Measurements from ENCODE around the gene KCNH4. TPM values are rescaled to one million over a fixed set of nuclear protein-coding genes. Genes with fewer than 3 reads are reported as not detected.
A peak's percentile ranks its signal among the peaks of the same experiment; 100 is the strongest.
"Not testable (repeated sequence)": the region's sequence is repeated elsewhere in the genome, so short reads cannot be mapped to it uniquely, and the experiment has no call there.

The KCNH4 gene
- total RNA-seq, 1 donor from 2014 or later: under 0.01 TPM

DNA sequence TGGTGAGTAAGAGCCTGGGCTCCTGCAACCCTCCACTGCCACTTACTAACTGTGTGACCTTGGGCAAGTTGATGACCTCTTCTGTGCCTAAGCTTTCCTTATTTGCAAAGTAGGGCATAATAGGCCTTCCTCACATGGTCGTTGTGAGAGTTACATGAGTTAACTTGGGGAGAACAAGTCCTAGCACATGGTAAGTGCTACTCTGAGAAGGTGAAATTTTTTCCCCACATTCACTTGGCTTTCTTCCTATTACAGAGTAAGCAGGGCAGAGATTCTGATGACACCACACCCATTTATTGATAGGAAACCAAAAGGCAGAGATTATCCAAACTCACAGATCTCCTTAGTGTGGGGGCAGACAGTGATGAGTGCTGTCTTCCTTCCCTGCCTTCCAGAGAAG is 1.6 kb downstream of the KCNH4 start:
- DNase-seq (ENCODE audit: low read depth in 2 of 2): no peak

DNA sequence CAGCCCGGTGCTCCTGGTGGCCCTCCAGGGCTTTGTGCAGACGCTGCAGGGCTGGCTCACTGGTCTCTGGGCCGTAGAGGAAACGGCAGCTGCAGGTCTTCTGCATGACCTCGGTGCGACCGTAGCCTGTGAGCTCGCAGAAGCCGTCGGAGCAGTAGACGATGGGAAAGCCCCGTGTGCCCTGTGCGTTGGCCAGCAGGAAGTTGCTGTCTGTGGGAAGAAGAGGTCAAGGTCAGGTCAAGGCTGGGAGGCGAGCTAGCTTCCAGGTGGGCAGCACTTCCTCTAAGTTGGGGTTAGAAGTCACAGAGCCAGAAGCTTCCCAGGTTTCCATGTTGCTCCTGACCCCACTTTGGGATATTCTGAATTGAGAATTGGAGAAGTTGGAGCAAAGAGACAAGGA is 2.1 kb downstream of the KCNH4 start:
- peak in 1 of 2 donors; percentile 28 for DNase-seq (ENCODE audit: low read depth in 2 of 2)

DNA sequence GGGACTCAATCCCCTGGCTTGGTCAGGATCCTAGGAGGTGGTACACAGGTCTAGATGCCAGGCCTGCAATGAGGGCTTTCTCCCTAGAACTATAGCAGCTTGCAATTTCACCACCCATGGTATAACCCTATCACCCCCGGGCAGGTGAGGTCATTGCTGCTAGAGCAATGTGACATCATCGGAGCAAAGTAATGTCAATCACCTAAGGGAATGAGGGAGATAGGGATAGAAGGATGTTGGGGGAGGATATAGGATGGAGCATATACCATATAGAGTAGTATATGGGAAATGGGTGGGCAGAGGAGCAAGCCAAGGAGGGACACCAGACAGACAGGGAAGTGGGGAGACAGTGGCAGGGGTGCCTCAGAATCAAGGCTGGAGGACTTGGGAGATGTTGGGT is 3.3 kb downstream of the KCNH4 start:
- no peak for DNase-seq (ENCODE audit: low read depth in 2 of 2)

DNA sequence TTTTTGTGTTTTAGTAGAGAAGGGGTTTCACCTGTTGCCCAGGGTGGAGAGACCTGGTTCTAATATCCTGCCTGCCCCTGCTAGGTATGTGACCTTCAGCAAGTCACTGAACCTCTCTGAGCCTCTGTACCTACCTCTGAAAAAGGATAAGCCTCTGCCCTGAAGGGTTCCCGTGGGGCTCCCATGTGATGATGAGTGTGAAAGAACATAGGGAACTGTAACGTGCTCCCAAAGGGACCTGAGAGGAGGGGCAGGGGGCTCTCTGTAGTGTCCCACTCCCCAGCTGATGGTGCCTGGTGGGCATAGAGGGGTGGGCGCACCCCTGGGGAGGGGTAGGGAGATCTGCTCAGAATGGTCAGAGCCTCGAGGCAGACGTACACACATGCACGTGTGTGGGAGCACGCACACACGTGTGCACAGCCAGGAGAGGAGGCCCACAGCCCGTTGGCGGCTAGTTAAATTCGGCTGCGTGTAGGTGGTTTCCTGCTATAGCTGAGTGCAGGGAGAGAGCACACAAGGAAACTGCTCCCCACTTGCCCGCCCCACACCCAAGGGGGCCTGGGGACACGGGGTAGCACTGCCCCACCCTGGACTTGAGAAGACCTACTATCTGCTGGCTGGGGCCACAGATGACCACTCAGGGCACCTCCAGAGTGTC is 6.7 kb downstream of the KCNH4 start:
- no peak for DNase-seq (ENCODE audit: low read depth in 2 of 2)

DNA sequence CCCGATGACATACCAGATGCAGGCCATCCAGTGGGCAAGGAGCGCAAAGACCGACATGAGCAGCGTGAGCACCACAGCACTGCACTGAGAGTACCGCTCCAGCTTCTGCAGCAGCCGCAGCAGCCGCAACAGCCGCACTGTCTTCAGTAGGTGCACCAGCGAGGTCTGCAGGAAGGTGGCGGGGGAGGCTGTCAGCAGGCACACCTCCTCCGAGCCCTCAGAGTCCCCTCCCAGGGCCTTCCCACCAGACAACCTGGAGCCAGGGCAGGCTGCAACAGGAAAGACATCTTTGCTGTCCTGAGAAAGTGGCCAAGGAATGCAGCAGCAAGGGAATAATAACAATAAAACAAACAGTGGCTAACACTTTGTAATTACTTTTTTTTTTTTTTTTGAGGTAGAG is 9.1 kb downstream of the KCNH4 start:
- no peak for DNase-seq (ENCODE audit: low read depth in 2 of 2)

DNA sequence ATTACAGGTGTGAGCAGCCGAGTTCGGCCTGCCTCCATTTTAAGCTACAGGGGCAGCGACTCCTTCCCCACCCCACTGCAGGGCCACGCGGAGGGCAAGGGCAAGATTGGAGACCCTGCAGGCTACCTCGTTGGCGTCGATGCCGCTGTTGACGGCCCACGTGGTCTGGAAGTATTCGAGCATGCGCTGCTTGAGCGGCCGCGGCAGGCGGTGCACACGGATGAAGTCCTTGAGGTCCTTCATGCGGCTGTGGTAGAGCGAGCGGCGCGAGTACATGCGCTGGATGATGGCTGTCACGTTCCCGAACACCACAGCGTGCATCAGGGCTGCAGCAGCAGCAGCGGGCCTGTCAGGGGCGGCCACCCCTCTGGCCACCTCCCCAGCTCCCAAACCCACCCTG is 11.6 kb downstream of the KCNH4 start:
- no peak for DNase-seq (ENCODE audit: low read depth in 2 of 2)

DNA sequence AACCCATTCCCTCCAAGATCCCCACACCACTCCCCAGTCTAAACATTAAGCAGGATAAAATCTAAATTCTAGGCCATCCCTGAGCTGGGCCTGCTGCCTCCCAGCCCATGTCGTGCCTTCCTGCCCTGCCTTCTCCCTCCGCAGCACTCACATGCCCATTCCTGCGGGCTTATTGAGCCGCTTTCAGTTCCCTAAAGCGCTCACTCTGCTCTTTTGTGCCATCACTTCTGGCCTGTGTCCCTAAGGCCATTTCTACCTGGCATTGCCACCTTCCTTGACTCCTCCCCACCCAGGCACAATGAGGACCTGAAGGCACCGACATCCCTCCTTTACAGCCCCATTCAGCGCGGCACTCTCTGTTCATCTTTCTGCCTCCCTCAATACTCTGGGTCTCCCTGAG is 13.1 kb downstream of the KCNH4 start:
- DNase-seq (ENCODE audit: low read depth in 2 of 2): no peak

DNA sequence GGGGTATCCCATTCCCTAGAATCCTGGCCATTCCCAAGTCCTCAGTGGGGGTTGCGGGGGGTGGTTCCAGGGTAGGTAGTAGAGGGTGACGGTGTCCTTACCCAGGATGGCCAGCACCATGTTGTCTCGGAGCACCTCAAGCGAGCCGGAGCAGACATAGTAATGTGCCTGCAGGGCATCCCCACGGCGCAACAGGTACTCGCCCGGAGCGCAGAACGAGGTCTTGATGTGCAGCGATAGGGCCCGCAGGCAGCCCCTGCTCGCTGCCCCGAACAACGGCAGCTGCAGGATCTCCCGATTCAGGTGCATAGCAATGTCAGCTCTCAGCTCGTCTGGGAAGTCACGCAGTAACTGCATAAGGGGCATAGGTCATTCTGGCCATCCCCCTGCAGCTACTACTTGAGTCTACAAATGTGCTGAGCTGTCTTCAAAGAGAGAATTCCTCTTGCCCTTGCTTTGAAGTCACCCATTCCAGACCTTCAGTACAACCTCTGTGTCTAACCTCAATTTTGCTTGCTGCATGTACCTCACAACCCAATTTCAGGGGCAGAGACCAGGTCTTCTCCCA is 14.7 kb downstream of the KCNH4 start:
- DNase-seq (ENCODE audit: low read depth in 2 of 2): no peak

DNA sequence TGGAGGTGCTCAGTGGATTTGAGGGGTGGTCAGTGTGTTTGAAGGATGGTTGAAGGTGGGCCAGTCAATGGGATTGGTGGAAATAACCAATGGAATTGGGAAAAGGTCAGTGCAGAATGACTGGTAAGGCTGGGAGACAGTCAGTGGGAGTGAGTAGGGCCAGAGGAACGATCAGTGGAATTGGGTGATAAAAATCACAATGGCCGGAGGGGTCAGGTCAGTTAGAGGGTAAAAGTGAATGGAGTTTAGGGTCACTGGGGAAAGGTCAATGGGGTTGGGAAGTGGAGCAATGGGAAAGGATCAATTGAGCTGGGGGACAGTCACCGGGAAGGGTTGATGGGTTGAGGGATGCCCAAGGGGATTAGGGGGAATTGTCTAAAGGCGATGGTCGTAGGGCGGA is 15.2 kb downstream of the KCNH4 start:
- DNase-seq (ENCODE audit: low read depth in 2 of 2): no peak

DNA sequence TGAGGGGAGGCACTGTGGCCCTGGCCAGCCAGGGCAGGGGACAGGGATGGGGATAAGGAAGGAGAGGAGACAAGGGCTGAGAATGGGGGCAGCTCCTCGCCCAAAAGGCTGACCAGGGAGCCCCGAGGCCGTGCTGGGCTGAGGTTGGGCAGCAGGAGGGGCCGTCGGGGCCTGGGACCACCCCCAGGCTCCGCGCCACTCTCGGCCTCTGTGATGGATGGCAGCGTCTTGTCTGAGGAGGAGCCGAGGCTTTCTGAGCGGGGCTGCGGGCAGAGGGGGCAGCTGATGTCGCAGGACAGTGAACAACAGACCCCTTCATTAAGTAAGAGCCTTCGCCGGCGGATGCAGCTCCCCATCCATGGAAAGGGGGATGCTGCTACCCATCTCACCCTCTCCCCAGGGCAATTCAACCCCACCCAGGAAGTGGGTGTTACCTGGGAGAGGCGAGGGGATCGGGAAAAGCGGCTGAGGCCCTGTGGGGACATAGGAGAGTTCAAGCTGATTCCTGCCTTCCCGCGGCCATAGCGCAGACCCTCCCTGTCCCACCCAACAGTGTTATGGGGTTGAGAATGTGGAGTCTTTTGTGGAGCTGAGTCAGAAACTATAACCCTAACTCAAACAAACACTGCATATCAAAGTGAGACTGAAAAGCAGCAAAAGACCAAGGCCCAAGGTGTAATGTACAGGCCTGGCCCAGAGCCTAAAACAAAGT is 17.1 kb downstream of the KCNH4 start:
- DNase-seq (ENCODE audit: low read depth in 2 of 2): no peak

DNA sequence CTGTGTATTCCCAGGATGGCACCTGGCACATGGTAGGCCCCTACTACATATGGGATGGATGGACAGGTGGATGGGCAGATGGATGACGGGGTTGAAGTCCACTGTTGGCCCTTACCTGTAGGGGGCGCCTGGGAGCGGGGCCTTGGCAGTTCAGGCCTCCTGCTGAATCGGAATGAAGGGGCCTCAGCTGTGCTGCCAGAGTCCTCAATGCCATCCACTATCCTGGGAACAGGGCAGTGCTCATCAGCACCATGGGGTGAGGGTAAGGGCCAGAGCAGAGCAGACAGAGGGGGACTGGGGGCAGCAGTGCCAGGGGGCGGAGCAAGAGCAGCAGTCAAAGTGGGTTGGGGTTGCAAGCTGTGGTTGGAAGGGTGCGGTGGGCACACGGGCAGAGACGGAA is 17.8 kb downstream of the KCNH4 start:
- peak in 1 of 2 donors; percentile 21 for DNase-seq (ENCODE audit: low read depth in 2 of 2)

DNA sequence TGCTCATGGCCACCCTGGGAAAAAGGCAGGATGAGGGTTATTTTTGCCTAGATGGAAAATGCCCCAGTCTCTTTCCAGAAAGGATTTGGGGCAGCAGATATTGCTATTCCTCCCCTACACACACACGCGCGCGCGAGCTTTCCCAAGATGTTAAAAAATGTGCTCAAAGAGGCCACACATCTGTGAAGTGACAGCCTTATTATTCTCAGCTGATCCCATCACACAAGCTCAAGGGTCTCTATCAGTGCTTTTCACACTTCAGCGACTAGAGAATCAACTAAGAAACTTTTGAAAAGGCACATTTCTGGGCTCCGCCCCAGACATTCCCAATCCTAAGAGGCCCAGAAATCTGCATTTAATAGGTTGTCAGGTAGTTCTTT is 20.4 kb downstream of the KCNH4 start:
- no peak for DNase-seq (ENCODE audit: low read depth in 2 of 2)

DNA sequence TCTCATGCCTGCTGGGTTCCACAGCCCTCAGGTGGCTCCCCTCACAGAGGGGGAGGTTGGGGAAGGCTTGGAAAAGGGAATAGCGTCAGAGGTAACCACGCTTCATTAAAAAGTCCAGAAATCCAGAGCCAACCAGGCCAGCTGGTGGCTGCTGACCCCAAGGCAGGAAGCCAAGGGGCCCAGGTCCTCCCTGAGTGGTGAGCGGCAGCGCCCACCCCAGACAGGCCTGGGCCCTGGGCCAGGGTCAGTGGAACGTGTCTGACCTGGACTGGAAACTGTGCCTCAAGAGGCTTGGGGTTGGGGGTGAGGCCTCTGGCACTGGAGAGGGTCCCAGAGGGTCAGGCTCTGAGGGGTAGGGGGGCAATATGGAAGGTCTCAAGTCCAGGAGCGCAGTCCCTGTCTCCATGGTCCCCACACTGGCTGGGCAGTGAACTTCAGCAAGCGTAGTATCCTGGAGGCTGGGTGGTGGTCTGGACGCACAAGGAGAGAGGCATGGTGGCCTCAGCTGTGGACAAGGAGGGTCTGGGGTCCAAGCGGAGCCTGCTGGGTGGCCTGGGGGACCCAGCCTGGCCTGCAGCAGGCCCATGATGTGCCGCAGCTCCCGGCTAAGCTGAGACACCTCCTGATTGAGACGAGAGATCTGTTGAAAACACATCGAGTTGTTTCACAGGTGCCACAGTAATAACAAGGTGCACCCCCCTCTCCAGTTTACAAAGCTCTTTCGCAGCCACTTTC is 21.0 kb downstream of the KCNH4 start:
- no peak for DNase-seq (ENCODE audit: low read depth in 2 of 2)

DNA sequence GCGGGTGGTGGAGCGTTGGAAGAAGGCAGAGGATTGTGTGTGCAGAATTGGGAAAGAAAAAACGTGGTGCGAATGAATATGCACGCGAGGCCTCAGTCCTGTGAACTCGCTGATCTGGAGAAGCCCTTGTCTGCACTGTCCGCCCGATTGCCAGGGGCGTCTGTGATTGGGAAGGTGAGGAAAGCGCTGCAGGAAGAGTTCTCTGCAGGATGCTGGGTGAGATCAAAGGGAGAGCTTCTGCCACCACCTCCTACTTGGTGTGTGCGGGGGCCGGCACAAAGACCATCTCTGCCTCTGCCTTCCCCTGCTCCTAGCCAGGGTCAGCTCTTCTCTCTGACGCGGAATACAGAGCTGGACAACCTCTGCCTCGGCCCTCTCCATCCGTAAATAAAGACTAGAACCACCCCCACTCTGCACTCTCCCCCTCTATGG is 25.3 kb downstream of the KCNH4 start:
- no peak for DNase-seq (ENCODE audit: low read depth in 2 of 2)

DNA sequence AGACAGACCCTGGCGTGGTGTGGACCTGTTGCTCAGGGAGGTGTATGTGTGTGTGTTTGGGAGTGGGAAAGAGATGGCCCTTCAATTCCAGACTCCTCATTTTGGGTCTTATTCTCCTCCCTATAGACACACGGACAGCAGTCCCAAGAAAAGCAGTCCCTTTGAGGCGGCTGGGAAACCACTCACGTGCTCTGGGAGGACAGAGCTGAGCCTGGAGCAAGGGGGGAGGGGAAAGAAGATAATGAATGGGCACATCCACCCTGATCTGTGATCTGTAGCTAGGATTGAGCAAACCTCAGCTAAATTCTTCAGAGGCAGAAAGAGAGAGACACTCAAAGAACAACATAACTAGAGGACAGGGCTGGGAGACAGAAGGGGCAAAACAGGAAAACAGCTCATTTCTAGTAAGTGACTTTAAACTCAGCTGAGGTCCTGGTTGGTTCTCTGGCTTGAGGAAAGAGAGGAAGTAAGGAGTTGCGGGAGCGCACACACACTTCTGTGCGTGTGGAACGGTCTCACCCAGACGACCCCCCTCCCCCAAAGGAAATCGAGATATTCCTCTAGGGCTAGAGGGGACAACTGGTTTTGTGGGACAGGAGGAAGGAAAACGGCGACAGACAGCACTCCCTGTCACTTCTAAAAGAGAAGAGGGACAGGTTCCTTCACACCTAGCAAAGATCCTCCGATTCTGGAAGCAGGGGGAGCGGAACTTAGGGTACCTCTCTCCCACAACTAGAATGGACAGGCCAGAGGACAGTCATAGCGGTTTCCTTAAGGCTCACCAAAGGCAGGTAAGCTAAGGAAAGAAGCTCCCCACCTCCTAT is 26.8 kb downstream of the KCNH4 start:
- DNase-seq (ENCODE audit: low read depth in 2 of 2): peak in 1 of 2 donors; percentile 76

DNA sequence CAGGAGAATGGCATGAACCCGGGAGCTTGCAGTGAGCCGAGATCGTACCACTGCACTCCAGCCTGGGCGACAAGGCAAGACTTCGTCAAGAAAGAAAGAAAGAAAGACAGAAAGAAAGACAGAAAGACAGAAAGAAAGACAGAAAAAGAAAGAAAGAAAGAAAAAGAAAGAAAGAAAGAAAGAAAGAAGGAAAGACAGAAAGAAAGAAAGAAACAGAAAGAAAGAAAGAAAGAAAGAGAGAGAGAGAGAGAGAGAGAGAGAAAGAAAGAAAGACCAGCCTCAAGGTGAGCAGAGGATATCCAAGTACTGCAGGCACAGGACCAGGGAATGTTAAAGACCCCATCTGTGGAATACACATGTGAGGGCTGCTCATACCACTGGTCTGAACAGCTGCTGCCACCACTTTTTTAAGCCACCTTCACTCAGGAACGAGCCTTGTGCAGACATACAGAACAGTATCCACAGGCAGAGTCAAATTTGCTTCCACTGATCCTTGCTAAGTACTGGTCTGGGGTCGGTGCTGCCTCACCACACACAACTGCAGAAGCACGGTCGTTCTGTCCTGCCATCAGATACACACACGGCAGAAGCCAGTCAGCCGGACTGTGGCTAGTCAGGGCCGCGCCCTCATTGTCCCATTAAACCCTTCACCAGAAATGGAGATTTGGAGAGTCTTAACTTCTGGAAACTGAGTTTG is 33.9 kb downstream of the KCNH4 start:
- DNase-seq (ENCODE audit: low read depth in 2 of 2): no peak

DNA sequence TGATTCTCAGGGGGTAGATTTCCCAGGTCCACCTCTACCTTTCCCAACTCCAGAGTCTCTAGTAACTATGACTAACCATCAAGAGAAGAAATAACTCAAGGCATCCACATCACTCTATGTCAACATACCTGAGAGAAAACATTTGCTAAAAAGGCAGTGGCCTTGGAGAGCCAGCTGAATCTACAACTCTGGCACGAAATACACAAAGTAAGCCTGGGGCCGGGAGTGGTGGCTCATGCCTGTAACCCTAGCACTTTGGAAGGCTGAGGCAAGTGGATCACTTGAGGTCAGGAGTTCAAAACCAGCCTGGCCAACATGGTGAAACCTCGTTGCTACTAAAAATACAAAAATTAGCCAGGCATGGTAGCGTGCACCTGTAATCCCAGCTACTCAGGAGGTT is 37.8 kb downstream of the KCNH4 start:
- not testable (repeated sequence) for DNase-seq (ENCODE audit: low read depth in 2 of 2)

DNA sequence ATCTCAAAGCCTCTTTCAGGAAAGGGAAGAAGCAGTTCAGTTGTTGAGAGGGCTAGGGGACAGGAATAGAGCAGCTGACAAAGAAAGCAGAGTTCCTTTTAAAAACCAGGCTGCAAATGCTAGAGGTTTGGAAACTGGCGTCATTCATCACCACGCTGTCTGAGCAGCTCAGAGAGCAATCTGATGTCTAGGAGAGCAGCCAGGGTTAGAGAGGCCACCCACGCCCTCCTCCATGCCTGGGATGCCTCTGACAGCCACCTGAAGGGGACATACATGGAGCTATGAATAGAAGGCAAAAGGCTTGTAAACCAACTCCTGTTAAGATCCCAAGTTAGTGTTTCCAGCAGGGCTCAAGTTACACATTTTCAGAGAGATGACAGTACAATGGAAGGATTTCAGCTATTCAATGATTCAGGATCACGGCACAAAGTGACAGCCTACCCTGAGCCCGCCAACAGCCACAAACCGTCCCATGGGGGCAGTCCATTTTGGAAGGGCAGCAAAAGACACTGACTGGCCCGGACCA is 38.5 kb downstream of the KCNH4 start:
- no peak for DNase-seq (ENCODE audit: low read depth in 2 of 2)

DNA sequence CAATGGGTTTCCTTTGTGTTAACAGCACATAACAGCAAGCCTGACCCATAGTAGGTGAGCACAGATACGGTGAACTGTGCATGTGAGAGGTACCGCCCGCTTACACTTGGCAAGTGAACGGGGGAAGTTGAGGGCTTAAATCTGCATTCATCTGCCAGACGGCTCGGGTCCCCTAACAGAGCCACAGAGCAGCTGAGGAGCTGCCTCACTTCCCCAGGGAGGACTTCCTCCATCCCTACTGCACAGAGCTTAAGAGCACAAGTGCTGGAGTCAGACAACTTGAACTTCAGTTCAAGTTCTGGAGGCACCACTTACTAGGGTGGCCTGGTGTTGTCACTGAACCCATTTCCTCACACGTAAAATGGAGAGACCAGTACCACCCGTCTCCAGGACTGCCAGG is 39.6 kb downstream of the KCNH4 start:
- DNase-seq (ENCODE audit: low read depth in 2 of 2): no peak

DNA sequence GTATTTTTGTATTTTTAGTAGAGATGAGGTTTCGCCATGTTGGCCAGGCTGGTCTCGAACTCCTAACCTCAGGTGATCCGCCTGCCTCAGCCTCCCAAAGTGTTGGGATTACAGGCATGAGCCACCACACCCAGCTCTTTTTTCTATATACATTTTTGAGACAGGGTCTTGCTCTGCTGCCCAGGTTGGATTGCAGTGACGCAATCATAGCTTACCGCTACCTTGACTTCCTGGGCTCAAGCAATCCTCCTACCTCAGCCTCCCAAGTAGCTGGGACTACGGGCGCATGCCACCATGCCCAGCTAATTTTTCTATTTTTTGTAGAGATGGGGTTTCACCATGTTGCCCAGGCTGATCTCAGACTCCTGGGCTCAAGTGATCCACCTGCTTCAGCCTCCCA is 40.3 kb downstream of the KCNH4 start:
- DNase-seq (ENCODE audit: low read depth in 2 of 2): not testable (repeated sequence)
